GM18870 (cell line): Measurements from ENCODE around the gene SRCIN1.

Experiments used
- ATAC-seq: cut with Tn5 transposase; IDR thresholded peaks from one replicate; pipeline ENCODE4 v1.9.1; 2021; ENCODE audit warnings: moderate library complexity; ENCODE audit not compliant: unreplicated experiment

The SRCIN1 gene

GRCh38 chr17:38617967-38618760 is 12.4 kb upstream of the SRCIN1 start:
- ATAC-seq: no peak

- no peak for ATAC-seq
These were observed 11.5 kb upstream of the SRCIN1 start for GRCh38 chr17:38617074-38617860.

DNA sequence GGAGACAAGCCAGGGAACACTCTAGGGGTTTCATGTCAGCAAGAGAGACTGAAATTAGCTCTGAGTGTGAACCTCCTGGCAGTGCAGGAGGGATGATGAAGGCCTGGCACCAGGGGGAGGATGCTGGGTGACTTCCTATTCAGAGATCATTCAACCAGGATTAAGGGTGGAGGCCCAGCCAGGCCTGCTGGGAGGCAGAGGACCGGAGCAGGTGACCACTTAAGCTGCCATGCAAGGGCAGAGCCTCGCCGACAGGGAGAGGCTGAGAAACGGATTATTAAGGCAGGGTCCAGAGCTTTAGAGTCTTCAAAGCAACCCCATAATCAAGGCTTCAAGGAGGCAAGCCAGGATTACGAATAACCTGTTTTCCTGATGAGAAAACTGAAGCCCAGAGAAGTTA is 10.6 kb upstream of the SRCIN1 start:
- no peak for ATAC-seq

- ATAC-seq: no peak
These were observed 8.4 kb upstream of the SRCIN1 start for GRCh38 chr17:38613981-38614779.

DNA sequence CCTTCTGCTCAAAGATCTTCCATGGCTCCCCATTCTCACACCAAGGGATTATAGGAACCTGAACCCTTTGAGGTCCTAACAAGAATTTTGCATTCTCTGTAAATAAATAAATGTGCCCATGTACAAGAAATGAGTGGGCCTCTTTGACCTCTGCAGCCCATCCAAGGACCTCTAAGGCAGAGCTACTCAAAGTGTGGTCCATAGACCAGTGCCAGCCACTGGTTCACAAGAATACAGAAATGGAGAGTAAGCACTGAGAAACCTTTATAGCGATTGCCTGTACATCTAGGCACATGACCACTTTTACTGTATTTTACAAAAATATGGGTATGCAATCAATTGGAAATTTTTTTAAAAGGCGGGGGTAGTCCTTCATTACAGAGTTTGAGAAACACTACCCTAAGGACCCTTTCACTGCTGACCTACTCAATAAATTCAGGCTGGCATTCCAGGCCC is 7.8 kb upstream of the SRCIN1 start:
- no peak for ATAC-seq

DNA sequence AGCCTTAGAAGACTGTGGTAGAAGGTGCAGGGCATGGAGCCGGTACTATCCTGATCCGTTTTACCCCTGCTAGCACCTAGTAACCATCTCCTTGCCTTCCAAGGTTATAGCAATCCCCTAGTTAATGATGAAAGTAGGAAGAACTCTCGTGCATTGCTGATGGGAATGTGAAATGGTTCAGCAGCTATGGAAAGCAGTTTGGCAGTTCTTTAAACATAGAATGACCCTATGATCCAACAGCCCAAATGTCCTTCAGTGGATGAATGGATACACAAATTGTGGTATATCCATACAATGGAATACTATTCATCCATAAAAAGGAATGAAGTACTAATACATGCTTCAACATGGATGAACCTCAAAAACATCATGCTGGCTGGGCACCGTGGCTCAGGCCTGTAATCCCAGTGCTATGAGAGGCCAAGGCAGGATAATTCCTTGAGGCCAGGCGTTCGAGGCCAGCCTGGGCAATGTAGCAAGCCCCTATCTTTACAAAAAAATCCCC is 6.2 kb upstream of the SRCIN1 start:
- ATAC-seq: no peak

DNA sequence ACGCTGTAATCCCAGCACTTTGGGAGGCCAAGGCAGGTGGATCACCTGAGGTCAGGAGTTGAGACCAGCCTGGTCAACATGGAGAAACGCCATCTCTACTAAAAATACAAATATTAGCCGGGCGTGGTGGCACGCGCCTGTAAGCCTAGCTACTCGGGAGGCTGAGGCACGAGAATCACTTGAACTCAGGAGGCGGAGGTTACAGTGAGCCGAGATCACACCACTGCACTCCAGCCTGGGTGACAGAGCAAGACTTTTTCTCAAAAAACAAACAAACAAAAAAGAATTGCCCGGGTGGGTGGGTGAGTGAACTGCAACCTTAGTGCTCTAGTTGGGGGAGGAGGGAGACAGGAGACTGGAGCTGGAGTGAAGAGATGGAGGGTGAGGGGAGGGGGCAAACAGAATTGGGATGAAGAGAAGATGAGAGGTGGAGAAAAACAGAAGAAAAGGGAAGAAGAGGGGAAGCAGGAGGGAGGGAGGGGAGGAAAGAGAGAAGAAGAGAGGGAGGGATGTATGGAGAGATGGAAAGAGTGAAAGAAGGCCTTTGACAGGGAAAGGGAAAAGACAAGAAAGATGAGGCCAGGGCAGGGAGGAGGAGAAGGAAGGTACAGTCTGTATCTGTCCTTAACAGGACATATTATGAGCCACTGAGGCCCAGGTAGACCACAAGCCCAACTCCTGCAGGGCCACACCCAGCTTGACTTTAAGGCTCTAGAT is 5.5 kb upstream of the SRCIN1 start:
- no peak for ATAC-seq

- no peak for ATAC-seq
These were observed 3.7 kb upstream of the SRCIN1 start for GRCh38 chr17:38609280-38610031.

- ATAC-seq: no peak
These were observed 2.9 kb upstream of the SRCIN1 start for GRCh38 chr17:38608648-38609047.

- no peak for ATAC-seq
These were observed 1.2 kb upstream of the SRCIN1 start for GRCh38 chr17:38606646-38607611.

DNA sequence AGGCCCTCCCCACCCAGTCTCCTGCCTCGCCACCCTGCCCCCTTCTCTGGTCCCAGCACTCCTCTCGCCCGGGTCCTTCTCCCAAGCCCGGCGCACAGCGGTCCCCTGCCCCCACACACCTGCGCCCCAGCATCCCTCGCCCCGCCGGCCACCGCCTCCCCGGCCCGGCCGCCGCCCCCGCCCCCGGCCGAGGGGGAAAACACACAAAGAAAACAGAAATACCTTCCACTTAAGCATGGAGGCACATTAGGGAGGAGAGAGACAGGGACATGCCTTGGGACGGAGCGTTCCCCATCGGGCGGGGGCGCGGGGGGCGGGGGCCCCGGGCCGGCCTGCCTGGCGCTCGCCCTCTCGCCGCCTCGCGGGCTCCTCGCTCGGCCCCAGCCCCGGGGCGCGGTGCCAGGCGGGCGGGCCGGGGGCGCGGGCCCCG is 326 bp downstream of the SRCIN1 start:
- ATAC-seq: no peak

- ATAC-seq: no peak
These were observed 1.0 kb downstream of the SRCIN1 start for GRCh38 chr17:38604479-38605403.

DNA sequence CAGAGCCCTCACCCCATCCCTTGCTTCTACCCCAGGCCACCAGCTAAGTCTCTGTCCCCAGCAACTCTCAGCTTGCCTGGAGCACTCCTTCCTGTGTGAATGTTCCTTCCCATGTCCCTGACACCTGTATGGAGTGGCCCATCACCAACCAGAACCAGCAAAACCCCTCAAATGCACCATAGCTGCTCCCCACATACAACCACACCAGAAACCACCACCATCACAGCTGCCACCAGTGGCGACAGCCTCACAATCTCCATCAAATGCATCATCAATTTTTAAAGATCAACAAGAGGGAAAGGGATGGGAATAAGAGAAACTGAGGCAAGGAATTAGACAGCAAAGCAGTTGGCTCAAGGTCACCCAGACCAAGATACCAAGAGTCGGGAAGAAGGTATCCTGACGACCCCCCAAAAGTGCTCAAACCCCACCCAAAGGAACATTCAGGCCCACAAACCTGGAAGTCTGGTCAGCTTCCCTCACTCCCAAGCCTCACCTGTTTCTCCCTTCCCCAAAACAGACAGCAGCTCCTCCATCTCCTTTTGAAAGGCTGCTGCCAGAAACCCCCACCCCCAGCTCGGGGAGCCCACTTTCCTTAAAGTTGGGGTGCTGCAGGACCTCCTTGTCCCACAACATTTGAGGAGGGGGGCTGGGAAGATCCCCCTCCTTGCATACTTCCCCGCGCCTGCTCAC is 1.8 kb downstream of the SRCIN1 start:
- ATAC-seq: no peak

GRCh38 chr17:38602956-38603785 is 2.6 kb downstream of the SRCIN1 start:
- ATAC-seq: no peak

DNA sequence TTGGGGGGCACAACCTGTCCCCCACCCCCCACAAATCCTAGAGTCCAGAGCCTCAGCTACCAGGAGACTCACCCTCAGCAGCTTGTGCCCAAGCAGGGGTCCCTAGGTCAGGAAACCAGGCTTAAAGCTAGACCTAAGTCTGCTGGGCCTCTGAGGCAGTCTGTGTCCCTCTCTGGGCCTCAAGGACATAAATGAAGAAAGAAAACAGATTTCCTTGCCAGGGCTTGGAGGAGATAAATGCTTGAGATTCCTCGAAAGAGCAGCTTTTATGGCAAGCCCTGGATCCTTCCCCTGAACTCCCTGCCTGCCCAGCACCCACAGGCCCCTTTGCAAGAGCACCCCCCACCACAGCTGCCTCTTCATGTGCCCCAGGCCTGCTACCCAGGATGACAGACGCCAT is 3.3 kb downstream of the SRCIN1 start:
- ATAC-seq: no peak
